Measurements from ENCODE around the gene TMEM45A.
"Not testable (repeated sequence)": the region's sequence is repeated elsewhere in the genome, so short reads cannot be mapped to it uniquely, and the experiment has no call there.

The TMEM45A gene

DNA sequence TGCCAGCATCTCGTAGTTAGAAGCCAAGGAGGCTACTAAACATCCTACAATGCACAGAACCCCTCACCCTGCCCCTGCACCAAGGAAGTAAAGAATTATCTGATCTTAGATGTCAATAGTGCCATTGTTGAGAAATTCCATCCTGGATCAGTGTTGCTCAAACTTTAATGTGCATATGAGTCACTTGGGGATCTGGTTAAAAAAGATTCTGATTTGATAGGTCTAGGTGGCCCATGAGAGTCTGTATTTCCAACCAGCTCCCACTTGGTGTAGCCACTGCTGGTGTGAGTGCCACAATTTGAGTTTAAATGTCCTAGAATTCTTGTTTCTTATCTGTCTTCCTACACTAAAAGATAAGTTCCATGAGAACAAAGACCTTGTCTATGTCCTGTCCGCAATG, 43.7 kb downstream of the TMEM45A start:
- no peak for DNase-seq

DNA sequence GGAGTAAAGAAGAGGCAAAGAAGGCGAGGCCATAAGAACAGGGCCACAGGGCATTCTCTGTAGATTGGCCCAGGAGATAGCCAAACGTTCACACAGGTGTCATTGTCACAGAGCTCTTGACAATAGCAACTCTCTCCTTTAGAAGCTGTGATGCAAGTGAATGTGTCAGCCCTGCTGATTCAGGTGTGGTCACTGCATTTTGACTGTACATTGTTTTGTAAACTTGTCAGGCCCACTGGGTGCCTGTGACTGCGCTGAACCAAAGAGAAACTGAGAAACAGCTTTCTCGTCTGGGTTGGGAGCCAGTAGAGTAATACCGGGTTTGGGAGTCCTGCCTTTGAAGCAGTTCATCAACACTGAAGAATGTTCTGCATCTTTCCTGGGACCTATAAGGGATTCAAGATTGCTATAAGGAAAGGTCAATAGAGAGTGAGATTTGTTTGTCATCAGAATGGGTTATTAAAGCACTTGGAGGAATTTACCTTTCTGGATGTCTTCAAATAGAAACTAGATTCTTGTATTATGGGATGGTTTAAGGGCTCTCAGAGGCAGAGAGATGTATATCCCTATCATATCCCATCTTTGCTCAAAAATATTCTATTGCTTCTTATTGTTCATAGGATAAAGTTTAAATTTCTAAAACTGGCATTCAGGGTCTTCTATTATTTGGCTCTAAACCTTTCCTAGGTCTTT, 45.4 kb downstream of the TMEM45A start:
- DNase-seq = no peak

DNA sequence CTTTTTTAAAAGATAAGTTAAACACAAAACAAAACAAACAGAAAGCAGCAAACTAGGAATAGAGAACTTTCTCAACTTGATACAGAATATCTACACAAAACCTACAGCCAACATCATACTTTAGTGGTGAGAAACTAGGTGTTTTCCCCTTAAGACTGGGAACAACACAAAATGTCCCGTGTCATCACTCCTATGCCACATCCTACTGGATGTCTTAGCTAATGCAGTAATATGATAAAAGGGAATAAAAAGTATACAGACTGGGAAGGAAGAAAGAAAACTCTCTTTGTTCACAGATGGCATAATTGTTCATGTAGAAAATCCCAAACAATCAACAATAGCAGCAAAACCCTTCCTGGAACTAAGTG, 45.9 kb downstream of the TMEM45A start:
- no peak for DNase-seq

DNA sequence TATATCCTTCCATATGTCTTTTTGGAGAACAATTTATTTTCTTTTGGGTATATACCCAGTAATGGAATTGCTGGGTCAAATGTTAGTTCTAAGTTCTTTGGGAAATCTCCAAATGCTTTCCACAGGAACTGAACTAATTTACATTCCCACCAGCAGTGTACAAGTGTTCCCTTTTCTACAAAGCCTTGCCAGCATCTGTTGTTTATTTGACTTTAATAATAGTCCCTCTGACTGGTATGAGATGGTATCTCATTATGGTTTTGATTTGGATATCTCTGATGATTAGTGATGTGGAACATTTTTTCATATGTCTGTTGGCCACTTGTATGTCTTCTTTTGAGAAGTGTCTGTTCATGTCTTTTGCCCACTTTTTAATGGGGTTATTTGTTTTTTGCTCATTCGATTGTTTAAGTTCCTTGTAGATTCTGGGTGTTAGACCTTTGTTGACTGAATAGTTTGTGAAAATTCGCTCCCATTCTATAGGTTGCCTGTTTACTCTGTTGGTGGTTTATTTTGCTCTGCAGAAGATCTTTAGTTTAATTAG, 48.4 kb downstream of the TMEM45A start:
- DNase-seq = no peak

- DNase-seq = not testable (repeated sequence)
These were observed 49.0 kb downstream of the TMEM45A start for GRCh38 chr3:100541428-100541827.

GRCh38 chr3:100545371-100545770, 53.0 kb downstream of the TMEM45A start:
- no peak for DNase-seq

- no peak for DNase-seq
These were observed 53.8 kb downstream of the TMEM45A start for GRCh38 chr3:100546020-100546744.

GRCh38 chr3:100548053-100548452, 55.6 kb downstream of the TMEM45A start:
- no peak for DNase-seq

DNA sequence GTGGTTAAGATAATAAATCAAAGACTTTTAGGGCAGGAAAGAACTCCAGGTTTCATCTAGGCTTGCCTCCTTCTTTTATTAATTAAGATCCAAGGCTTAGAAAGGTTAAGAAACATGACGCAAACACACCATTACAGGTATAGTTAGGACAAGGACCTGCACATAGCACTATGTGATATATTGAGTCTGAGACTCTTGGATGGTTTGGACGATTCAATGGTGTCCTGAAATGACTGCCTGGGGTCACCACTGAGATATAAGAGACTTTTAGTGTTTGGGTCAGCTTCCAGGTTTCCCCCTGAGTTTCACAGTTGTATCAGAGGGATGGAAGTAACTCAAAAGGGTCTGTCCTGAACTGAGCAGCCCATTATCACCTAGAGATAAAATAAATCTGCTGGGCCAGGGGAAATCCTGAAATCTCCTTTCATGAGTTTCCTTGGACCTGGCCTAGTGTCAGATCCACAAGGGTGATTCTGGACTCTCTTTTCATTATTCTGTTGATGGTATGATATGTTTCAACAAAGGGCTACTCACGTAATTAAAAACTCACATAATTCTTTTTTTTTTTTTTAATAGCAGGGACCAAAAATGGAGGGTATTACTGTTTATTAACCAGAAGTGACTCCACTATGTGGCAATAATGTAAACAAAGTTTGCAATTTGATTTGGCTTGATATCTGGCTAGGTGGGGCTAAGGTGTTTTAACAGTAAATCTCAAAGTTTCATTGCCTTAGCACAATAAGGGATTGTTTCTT, 61.4 kb downstream of the TMEM45A start:
- no peak for DNase-seq

GRCh38 chr3:100554373-100554676, 61.9 kb downstream of the TMEM45A start:
- no peak for DNase-seq

DNA sequence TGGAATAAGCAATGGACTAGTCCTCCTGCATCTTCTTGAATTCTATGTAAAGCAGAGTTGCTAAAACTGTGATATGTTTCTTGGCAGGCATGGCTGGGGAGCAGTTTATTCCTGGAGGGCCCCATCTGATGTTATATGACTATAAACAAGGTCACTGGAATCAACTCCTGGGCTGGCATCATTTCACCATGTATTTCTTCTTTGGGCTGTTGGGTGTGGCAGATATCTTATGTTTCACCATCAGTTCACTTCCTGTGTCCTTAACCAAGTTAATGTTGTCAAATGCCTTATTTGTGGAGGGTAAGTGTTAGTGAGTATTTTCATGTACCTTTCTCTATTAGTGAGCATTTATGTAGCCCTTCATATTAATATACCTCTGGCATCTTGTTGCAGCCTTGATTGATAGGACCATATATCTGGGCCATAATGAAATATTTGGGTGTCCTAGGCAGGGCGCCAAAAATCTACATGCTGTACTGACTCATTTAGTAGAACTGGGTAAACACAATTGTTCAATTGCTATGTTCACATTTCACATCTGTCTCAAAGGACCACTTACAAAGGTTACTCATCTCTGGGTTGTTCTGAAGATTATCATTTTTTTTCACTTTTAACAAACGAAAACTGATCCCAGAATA, 64.4 kb downstream of the TMEM45A start:
- DNase-seq = no peak

DNA sequence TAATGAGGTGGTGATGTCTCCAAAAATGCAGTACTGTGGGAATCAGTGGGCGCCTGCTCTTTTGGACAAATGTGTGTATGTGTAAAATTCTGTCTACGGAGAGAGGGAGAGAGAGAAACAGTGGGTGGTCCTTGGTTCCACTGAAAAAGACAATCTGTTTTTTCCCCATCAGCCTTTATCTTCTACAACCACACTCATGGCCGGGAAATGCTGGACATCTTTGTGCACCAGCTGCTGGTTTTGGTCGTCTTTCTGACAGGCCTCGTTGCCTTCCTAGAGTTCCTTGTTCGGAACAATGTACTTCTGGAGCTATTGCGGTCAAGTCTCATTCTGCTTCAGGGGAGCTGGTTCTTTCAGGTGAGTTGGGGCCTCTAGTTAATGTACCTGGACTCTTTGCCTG, 65.8 kb downstream of the TMEM45A start:
- DNase-seq = no peak

DNA sequence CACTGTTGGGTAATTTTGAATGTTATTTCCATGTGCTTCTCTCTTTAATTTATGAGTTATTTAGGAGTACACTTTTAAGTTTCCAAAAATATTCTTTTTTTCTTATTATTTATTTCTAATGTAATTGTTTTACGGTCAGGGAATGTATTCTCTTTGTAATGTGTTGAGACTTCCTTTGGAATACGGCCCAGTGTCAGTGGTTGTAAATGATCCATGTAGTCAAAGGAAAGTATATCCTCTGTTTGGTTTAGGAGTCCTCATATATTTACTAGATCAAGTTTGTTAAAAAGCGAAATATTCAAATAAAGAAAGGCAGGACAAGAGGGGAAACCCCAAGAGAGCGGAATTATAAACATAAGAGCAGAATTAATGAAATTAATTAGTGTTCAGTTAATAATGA, 68.0 kb downstream of the TMEM45A start:
- no peak for DNase-seq

GRCh38 chr3:100561459-100562158, 69.2 kb downstream of the TMEM45A start:
- DNase-seq = no peak

DNA sequence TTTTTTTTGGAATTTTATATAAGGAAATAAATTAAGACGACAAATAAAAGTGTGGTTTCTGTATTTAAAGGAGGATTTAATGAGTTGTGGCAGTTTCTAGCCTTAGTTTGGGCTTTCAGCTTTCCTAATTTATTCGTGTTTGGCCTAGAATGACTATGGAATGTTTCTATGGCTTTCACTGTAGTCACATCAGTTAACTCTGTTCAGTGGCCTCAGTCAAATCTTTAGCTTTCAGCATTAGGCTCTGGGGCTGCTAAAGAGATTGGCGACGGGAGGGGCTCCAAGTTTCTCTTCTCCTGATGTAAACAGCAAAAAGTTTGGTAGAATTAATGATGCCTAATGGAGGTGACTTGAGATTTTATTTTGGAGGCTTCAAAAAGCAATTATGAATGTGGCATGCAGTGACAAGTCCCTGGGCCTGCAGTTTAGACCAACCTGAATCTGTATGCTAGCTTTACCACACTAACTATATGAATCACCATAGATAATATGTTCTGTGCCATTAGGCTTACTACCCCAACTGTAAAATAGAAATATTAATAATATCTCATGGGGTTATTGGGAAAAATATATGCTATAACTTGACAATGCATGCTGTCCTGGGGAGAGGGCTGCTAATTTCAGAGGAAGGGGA, 69.9 kb downstream of the TMEM45A start:
- DNase-seq = no peak

- no peak for DNase-seq
These were observed 70.8 kb downstream of the TMEM45A start for GRCh38 chr3:100563228-100563627.

DNA sequence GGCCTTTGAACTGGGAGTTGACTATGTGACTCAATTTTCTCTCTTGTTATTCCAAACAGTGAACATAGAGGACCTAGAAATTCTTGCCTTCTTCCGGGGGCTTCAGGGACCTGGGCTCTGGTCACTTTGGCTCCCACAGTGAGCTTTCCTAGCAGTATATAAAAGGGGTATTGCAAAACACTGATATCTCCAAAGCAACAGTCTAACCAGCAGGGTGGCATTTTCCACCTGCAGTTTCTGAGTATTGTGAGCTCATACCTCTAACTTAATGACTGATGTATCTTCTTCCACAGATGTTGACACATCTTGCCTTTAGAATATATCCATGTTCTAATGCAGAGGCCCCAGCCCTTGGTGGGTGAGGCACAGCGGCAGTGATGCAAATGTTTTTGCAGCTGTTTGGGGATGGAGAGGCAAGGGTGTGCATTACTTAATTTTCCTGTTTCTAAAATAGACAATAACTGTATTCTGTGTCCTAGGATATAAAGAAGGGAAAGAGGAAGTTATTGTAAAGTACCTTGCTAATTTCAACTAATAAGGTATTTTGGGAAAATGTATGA, 71.3 kb downstream of the TMEM45A start:
- DNase-seq = no peak

GRCh38 chr3:100570811-100571210, 78.4 kb downstream of the TMEM45A start:
- DNase-seq = no peak

GRCh38 chr3:100574536-100574935, 82.1 kb downstream of the TMEM45A start:
- no peak for DNase-seq

DNA sequence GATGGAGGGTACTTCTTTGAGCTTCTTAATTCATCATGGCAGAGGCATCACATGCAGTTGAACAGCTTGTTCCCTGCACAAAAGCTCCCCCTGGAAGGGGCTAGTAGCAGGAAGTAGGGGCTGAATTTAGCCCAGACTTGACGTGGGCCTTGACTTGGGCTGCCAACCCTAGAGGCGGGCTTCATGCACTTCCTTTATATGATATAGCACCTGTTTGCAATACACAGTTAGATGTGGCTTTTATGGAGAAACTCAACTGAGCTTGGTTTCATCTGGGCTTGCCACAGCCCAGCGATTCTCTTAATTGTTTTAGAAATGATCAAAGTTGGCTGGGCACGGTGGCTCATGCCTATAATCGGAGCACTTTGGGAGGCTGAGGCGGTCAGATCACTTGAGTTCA, 83.3 kb downstream of the TMEM45A start:
- no peak for DNase-seq

- no peak for DNase-seq
These were observed 85.1 kb downstream of the TMEM45A start for GRCh38 chr3:100577382-100578008.

Measured in activated CD4-positive, alpha-beta T cell treated with anti-CD3 and anti-CD28 coated beads, Interleukin-2, amount 50 U/mL, for 48 hours (primary cell).